H9 (cell line): ENCODE data around the gene PODNL1. TPM values are rescaled to one million over a fixed set of nuclear protein-coding genes. Genes with fewer than 3 reads are reported as not detected.

ENCODE experiments used
- DNase-seq: peaks from one replicate; pipeline ENCODE4 v3.0.0-alpha.2; 2017
- H2AFZ ChIP-seq: one replicate; pipeline ENCODE4 v1.6.1; 2013; ENCODE audit warnings: mild to moderate bottlenecking, low read length, control low read depth, moderate library complexity
- H2AK5ac ChIP-seq: 2 replicates; pipeline ENCODE4 v1.6.1; 2013; ENCODE audit warnings: low read length, control low read depth, mixed read lengths; ENCODE audit not compliant: insufficient read length
- H2BK120ac ChIP-seq: one replicate; pipeline ENCODE4 v1.6.1; 2013; ENCODE audit warnings: low read depth, mild to moderate bottlenecking, low read length, control low read depth, inconsistent platforms; ENCODE audit not compliant: poor library complexity, severe bottlenecking
- H2BK12ac ChIP-seq: 2 replicates; pipeline ENCODE4 v1.6.1; 2013; ENCODE audit warnings: low read length, control low read depth, mixed read lengths, low read depth; ENCODE audit not compliant: insufficient read length
- H2BK15ac ChIP-seq: 2 replicates; pipeline ENCODE4 v1.6.1; 2013; ENCODE audit warnings: low read depth, low read length, control low read depth
- H2BK20ac ChIP-seq: one replicate; pipeline ENCODE4 v1.6.1; 2013; ENCODE audit warnings: low read depth, mild to moderate bottlenecking, low read length, control low read depth, inconsistent platforms; ENCODE audit not compliant: poor library complexity, severe bottlenecking
- H2BK5ac ChIP-seq: 2 replicates; pipeline ENCODE4 v1.6.1; 2013; ENCODE audit warnings: low read length, control low read depth, mixed read lengths; ENCODE audit not compliant: insufficient read length
- H3K14ac ChIP-seq: 2 replicates; pipeline ENCODE4 v1.6.1; 2013; ENCODE audit warnings: low read length, control low read depth; ENCODE audit not compliant: insufficient read depth
- H3K18ac ChIP-seq: 2 replicates; pipeline ENCODE4 v1.6.1; 2013; ENCODE audit warnings: low read depth, mild to moderate bottlenecking, mixed read lengths, low read length, control low read depth; ENCODE audit not compliant: insufficient read length
- H3K23ac ChIP-seq: 2 replicates; pipeline ENCODE4 v1.6.1; 2013; ENCODE audit warnings: low read length, control low read depth, mixed read lengths, low read depth; ENCODE audit not compliant: insufficient read length
- H3K23me2 ChIP-seq: 2 replicates; pipeline ENCODE4 v1.6.1; 2013; ENCODE audit warnings: low read depth, mild to moderate bottlenecking, mixed read lengths, low read length, control low read depth; ENCODE audit not compliant: insufficient read length, poor library complexity, severe bottlenecking
- H3K27ac ChIP-seq: 2 replicates; pipeline ENCODE4 v1.5.1; 2013; ENCODE audit warnings: low read length, control low read depth, mixed read lengths, low read depth; ENCODE audit not compliant: insufficient read length
- H3K27me3 ChIP-seq: 2 replicates; pipeline ENCODE4 v1.6.1; 2013; ENCODE audit warnings: low read length, control low read depth, inconsistent platforms; ENCODE audit not compliant: insufficient read depth
- H3K4ac ChIP-seq: 2 replicates; pipeline ENCODE4 v1.6.1; 2013; ENCODE audit warnings: low read depth, mild to moderate bottlenecking, control low read depth, inconsistent platforms, low read length, moderate library complexity
- H3K4me1 ChIP-seq: 2 replicates; pipeline ENCODE4 v1.6.1; 2013; ENCODE audit warnings: low read length, control low read depth, inconsistent platforms; ENCODE audit not compliant: insufficient read depth
- H3K4me2 ChIP-seq: 2 replicates; pipeline ENCODE4 v1.6.1; 2013; ENCODE audit warnings: low read length, control low read depth, mixed read lengths; ENCODE audit not compliant: insufficient read length, insufficient read depth
- H3K56ac ChIP-seq: 2 replicates; pipeline ENCODE4 v1.6.1; 2013; ENCODE audit warnings: low read depth, mild to moderate bottlenecking, mixed read lengths, low read length, control low read depth; ENCODE audit not compliant: insufficient read length
- H3K79me1 ChIP-seq: 2 replicates; pipeline ENCODE4 v1.6.1; 2013; ENCODE audit warnings: low read depth, mild to moderate bottlenecking, moderate library complexity, low read length, control low read depth, inconsistent platforms; ENCODE audit not compliant: insufficient read depth, poor library complexity, severe bottlenecking
- H3K79me2 ChIP-seq: 2 replicates; pipeline ENCODE4 v1.6.1; 2013; ENCODE audit warnings: low read length, control low read depth, inconsistent platforms; ENCODE audit not compliant: insufficient read depth
- H3K9ac ChIP-seq: 2 replicates; pipeline ENCODE4 v1.6.1; 2013; ENCODE audit warnings: low read length, control low read depth, mixed read lengths; ENCODE audit not compliant: insufficient read length; ENCODE audit errors: extremely low read depth
- H3K9me3 ChIP-seq: one replicate; pipeline ENCODE4 v1.6.1; 2013; ENCODE audit warnings: low read depth, low read length, inconsistent platforms; ENCODE audit not compliant: control insufficient read depth
- H3T11ph ChIP-seq: one replicate; pipeline ENCODE4 v1.6.1; 2013; ENCODE audit warnings: mild to moderate bottlenecking, low read length, control low read depth, inconsistent platforms
- H4K20me1 ChIP-seq: one replicate; pipeline ENCODE4 v1.6.1; 2013; ENCODE audit not compliant: control insufficient read depth, insufficient read length, insufficient read depth
- H4K5ac ChIP-seq: 2 replicates; pipeline ENCODE4 v1.6.1; 2013; ENCODE audit warnings: low read depth, mild to moderate bottlenecking, mixed read lengths, low read length, control low read depth; ENCODE audit not compliant: insufficient read length
- H4K8ac ChIP-seq: replicated peaks from 2 replicates; pipeline ENCODE4 v1.6.1; 2013; ENCODE audit warnings: low read length, control low read depth, mixed read lengths, low read depth; ENCODE audit not compliant: insufficient read length
- H4K91ac ChIP-seq: 2 replicates; pipeline ENCODE4 v1.6.1; 2013; ENCODE audit warnings: low read depth, mild to moderate bottlenecking, moderate library complexity, mixed read lengths, low read length, control low read depth; ENCODE audit not compliant: insufficient read length
- H3K27ac Mint-ChIP-seq, 3 experiments: 2 replicates in 2 of 3; 3 replicates in 1 of 3; pipeline ENCODE4 v1.8.0; 2020 to 2021; ENCODE audit warnings: mixed read lengths in 3 of 3, mild to moderate bottlenecking in 1 of 3, moderate library complexity in 1 of 3
- H3K27me3 Mint-ChIP-seq: 2 replicates; pipeline ENCODE4 v1.8.0; 2021; ENCODE audit warnings: low read depth, mild to moderate bottlenecking, moderate library complexity, mixed read lengths
- H3K36me3 Mint-ChIP-seq, 3 experiments: 2 replicates in 2 of 3; 3 replicates in 1 of 3; pipeline ENCODE4 v1.8.0; 2020 to 2021; ENCODE audit warnings: low read depth in 3 of 3, mixed read lengths in 3 of 3; ENCODE audit not compliant: insufficient read depth in 1 of 3
- H3K4me1 Mint-ChIP-seq, 2 experiments: 2 replicates each; pipeline ENCODE4 v1.8.0; 2020; ENCODE audit warnings: mixed read lengths in 2 of 2
- H3K4me3 Mint-ChIP-seq, 2 experiments: 2 replicates in 1 of 2; 3 replicates in 1 of 2; pipeline ENCODE4 v1.8.0; 2020 to 2021; ENCODE audit warnings: mild to moderate bottlenecking in 2 of 2, mixed read lengths in 2 of 2, moderate library complexity in 1 of 2
- H3K9me3 Mint-ChIP-seq, 2 experiments: 2 replicates in 1 of 2; 3 replicates in 1 of 2; pipeline ENCODE4 v1.8.0; 2020; ENCODE audit warnings: mild to moderate bottlenecking in 2 of 2, mixed read lengths in 2 of 2, moderate library complexity in 1 of 2
- CTCF ChIP-seq: fragments of 200-600 bp; sonication (generic); conservative IDR thresholded peaks from 3 replicates; pipeline ENCODE4 v1.8.0; 2021; ENCODE audit warnings: antibody characterized with exemption, mild to moderate bottlenecking
- WGBS: extraction: QIAGEN DNeasy Blood & Tissue Kit; methylation state at CpG from one replicate; pipeline ENCODE4 v1.1.7; 2013; ENCODE audit warnings: missing lambda C conversion rate, low lambda C conversion rate, mixed read lengths; ENCODE audit not compliant: insufficient read length; ENCODE audit errors: extremely low coverage; 5-methylcytosine and 5-hydroxymethylcytosine counted together
- total RNA-seq: library from RNA; stranded (reverse); gene quantifications from 2 replicates; pipeline ENCODE4 v1.2.1, GENCODE V29; 2021

The PODNL1 gene
- total RNA-seq, 1 experiment from 2014 or later, result 0.68 TPM

DNA sequence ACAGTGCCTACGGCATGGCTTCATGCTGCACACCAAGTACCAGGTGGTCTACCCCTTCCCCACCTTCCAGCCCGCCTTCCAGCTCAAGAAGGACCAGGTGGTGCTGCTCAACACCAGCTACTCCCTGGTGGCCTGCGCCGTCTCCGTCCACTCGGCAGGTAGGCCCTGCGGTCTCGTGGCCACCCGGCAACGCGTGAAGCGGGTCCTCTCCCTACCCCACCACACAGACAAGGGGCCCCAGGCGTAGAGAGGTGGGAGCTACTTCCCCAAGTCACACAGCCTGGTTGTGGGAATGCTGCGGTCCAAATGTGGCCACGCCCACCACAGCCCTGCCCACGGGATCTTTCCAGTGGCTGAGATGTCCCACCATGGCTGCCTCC is 18.1 kb upstream of the PODNL1 start:
- TF ChIP-seq CTCF, result no peak
- no peak overlapping the region for H4K91ac ChIP-seq
- WGBS, result no CpG with 5 or more reads among the region's 16 CpGs

More for the DNA sequence above, 18.1 kb upstream of the PODNL1 start:
- no peak overlapping the region for H3K23ac ChIP-seq
- H3K27ac ChIP-seq, result no peak overlapping the region
- no peaks in the 10 kb centered on the region for H3K4me1 ChIP-seq
- H3T11ph ChIP-seq, result no peak overlapping the region
- Mint-ChIP-seq H3K4me3 (no peak overlapping the region), H3K36me3 (peaks cover 18 to 56% (median 56%) of the 10 kb centered on the region in 3 experiments; a peak in 6 of 7 replicates), H3K9me3 (no peaks in the 10 kb centered on the region), H3K4me1 (peaks cover 9 to 13% of the 10 kb centered on the region in 2 experiments), H3K27ac (no peak overlapping the region; a peak in 1 of 7 replicates), H3K27me3 (no peaks in the 10 kb centered on the region)
- peaks cover 6% of the 10 kb centered on the region; the same call in 1 of the 2 replicates for H3K79me2 ChIP-seq
- H3K79me1 ChIP-seq, result peaks cover 8% of the 10 kb centered on the region
- no peak overlapping the region for H3K56ac ChIP-seq
- H2AFZ ChIP-seq, result no peak overlapping the region
- H3K9me3 ChIP-seq, result no peaks in the 10 kb centered on the region
- H3K18ac ChIP-seq, result no peak overlapping the region
- DNase-seq, result no peak
- no peak overlapping the region for H2BK120ac ChIP-seq
- no peak overlapping the region for H3K14ac ChIP-seq
- H4K8ac ChIP-seq, result no peak overlapping the region
- no peaks in the 10 kb centered on the region for H4K20me1 ChIP-seq
- no peak overlapping the region for H2BK15ac ChIP-seq
- H2AK5ac ChIP-seq, result no peak overlapping the region
- no peak overlapping the region for H3K4ac ChIP-seq
- H2BK12ac ChIP-seq, result no peak overlapping the region
- no peak overlapping the region for H2BK5ac ChIP-seq
- no peak overlapping the region for H3K9ac ChIP-seq
- no peak overlapping the region for H4K5ac ChIP-seq
- H3K27me3 ChIP-seq, result no peaks in the 10 kb centered on the region
- H2BK20ac ChIP-seq, result no peak overlapping the region
- H3K4me2 ChIP-seq, result no peak overlapping the region
- H3K23me2 ChIP-seq, result peaks cover 11% of the 10 kb centered on the region
